Fibroblast of the aortic adventitia (primary cell): ENCODE measurements around the gene DNAJC8. TPM values are rescaled to one million over a fixed set of nuclear protein-coding genes. Genes with fewer than 3 reads are reported as not detected.

ENCODE experiments used
- DNase-seq: peaks from one replicate; pipeline ENCODE4 v3.0.0-alpha.2; 2010; ENCODE audit warnings: low read depth
- H3K4me3 ChIP-seq: 2 replicates; pipeline ENCODE4 v1.5.1; 2011; ENCODE audit warnings: low read depth, mild to moderate bottlenecking, control low read depth, low read length, moderate library complexity
- CTCF ChIP-seq: IDR thresholded peaks from 2 replicates; pipeline ENCODE4 v1.5.1; 2011; ENCODE audit warnings: mild to moderate bottlenecking, low read length, control low read depth, inconsistent platforms; ENCODE audit not compliant: insufficient read depth
- total RNA-seq: library from RNA; depleted of rRNA; stranded (reverse); fragments of >200 nt; gene quantifications from 2 replicates; pipeline ENCODE4 v1.2.3, GENCODE V29; 2012; ENCODE audit warnings: low replicate concordance

The DNAJC8 gene
- total RNA-seq, 1 donor = 76.4 TPM

GRCh38 chr1:28180306-28181305 lies 52.2 kb downstream of the DNAJC8 start:
- no peak overlapping the region for H3K4me3 ChIP-seq
- TF ChIP-seq CTCF = no peak
- DNase-seq = no peak

- no peak for DNase-seq
- no peak overlapping the region for H3K4me3 ChIP-seq
- no peak for TF ChIP-seq CTCF
Measured at GRCh38 chr1:28178690-28179485, 53.9 kb downstream of the DNAJC8 start.

GRCh38 chr1:28176492-28177470 lies 56.0 kb downstream of the DNAJC8 start, which contains the start of gene PTAFR:
Gene PTAFR (minus strand): TSS chr1:28176690. CDS start chr1:28151021, 25,669 bp downstream.
- no peak for TF ChIP-seq CTCF
- no peak for DNase-seq
- no peak within 1 kb of the TSS for H3K4me3 ChIP-seq

GRCh38 chr1:28175955-28176485 lies 56.8 kb downstream of the DNAJC8 start:
- no peak for DNase-seq
- TF ChIP-seq CTCF = no peak
- no peak overlapping the region for H3K4me3 ChIP-seq

GRCh38 chr1:28173980-28174297 lies 58.9 kb downstream of the DNAJC8 start:
- peak; percentile 18 for DNase-seq
- TF ChIP-seq CTCF = no peak
- no peak overlapping the region for H3K4me3 ChIP-seq
